NCI-H345 (cell line): ENCODE data around the gene GMPPA.

Source experiments
- DNase-seq: peaks from one replicate; lab custom pipeline; 2025; lab: John Stamatoyannopoulos, UW

The GMPPA gene

DNA sequence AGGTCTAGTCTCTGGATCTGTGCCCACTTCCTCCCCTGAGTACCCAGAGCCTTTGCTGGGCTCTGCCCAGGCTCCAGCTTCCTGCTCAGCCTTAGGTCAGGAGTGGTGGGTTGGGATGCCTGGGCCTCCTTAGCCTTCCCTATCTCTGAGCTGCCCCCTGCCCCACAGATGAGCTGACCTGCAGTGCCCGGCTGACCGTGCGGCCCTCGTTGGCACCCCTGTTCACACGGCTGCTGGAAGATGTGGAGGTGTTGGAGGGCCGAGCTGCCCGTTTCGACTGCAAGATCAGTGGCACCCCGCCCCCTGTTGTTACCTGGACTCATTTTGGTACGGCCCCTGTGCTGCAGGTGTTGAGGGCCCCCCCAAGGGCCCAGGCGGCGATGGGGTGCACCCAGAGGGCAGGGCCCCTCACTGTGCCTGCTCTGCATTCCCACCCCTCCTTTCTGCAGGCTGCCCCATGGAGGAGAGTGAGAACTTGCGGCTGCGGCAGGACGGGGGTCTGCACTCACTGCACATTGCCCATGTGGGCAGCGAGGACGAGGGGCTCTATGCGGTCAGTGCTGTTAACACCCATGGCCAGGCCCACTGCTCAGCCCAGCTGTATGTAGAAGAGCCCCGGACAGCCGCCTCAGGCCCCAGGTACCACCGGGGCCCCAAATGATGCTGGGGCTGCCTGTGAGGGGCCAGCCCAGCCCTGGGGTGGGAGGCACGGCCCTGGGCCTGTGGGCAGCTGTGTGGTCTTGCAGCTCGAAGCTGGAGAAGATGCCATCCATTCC, 30.1 kb upstream of the GMPPA start:
- DNase-seq = no peak

- no peak for DNase-seq
These were observed 29.4 kb upstream of the GMPPA start for GRCh38 chr2:219469186-219469724.

GRCh38 chr2:219470429-219470828, 28.3 kb upstream of the GMPPA start:
- no peak for DNase-seq

GRCh38 chr2:219471476-219472371, 27.0 kb upstream of the GMPPA start:
- DNase-seq = no peak

- no peak for DNase-seq
These were observed 26.0 kb upstream of the GMPPA start for GRCh38 chr2:219472629-219473187.

DNA sequence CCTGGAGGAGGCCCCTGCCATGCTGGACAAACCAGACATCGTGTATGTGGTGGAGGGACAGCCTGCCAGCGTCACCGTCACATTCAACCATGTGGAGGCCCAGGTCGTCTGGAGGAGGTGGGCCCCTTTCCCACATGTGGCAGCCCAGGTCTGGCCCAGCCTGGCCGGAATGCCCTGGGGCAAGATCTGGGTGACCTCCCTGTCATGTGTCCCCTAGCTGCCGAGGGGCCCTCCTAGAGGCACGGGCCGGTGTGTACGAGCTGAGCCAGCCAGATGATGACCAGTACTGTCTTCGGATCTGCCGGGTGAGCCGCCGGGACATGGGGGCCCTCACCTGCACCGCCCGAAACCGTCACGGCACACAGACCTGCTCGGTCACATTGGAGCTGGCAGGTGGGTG, 25.2 kb upstream of the GMPPA start:
- DNase-seq = no peak

DNA sequence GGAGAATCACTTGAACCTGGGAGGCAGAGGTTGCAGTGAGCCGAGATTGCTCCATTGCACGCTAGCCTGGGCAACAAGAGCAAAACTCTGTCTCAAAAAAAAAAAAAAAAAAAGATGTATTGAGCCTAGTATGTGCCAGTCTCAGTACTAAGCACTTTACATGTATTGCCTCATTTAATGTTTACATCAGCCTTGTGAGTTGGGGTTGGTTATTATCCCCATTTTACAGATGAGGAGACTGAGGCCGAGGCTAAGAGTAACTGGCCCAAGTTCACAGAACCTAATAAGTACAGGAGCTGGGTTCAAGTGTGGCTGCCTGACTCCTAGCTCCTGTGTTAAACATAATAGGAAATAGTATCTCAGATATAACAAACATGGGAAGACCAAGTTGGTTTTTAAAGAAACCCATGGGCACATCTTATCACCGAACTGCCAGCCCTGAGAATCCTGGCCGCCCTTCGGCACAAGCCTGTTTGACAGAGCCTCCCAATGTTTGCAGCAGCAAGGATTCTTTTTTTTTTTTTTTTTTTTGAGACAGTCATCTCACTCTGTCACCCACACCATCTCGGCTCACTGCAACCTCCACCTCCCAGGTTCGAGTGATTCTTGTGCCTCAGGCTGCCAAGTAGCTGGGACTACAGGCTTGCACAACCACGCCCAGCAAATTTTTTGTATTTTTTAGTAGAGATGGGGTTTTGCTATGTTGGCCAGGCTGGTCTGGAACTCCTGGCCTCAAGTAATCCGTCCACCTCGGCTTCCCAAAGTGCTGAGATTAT, 24.2 kb upstream of the GMPPA start:
- no peak for DNase-seq

DNA sequence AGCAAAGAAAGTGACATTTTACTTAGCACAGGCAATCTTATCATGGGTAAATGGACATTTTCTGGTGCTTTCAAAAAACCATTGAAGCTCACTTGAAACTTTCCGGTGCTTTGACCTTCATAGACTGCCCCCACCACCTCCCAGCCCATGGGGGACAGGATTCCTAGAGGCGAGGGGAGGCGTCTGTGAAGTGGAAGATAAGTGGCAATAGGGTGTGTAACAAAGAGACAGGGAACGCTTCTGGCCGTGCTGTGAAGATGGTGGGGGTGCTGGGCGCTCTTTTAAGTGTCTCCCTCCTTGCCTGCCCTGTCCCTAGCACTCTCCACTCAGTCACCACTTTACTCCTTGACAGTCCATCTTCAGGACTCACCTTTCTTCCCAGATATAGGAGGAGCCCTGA, 23.4 kb upstream of the GMPPA start:
- DNase-seq = no peak

- DNase-seq = peak; percentile 14
These were observed 22.7 kb upstream of the GMPPA start for GRCh38 chr2:219475697-219476651.

- DNase-seq = no peak
These were observed 22.0 kb upstream of the GMPPA start for GRCh38 chr2:219476652-219477151.

- no peak for DNase-seq
These were observed 21.5 kb upstream of the GMPPA start for GRCh38 chr2:219477179-219477578.

DNA sequence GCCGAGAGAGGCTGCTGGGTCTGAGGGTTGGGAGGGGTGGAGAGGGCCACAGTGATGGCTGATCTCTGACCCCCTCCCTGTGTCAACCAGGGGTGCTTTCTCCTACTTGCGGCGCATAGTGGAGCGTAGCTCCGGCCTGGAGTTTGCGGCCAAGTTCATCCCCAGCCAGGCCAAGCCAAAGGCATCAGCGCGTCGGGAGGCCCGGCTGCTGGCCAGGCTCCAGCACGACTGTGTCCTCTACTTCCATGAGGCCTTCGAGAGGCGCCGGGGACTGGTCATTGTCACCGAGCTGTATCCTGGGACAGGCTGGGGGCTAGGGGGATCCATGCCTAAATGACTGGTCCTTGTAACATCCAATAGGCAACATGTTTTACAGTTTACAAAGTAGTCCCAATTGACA, 20.9 kb upstream of the GMPPA start:
- DNase-seq = no peak

DNA sequence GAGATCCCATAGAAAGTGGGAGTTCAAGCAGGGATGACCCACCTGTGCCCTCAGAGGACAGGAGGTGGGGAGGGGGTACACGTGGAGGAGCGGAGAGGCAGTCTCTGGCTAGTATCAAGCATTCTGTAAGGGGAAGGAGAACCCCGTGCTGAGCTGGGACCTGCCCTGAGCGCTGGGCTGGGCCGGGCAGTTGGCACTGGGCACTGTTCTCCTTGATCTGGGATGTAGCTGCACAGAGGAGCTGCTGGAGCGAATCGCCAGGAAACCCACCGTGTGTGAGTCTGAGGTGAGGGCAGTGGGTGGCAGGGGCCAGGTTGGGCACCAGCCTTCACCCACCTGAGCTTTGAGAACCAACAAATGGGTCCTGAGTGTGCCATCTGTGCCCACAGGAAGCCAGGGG, 19.8 kb upstream of the GMPPA start:
- no peak for DNase-seq

DNA sequence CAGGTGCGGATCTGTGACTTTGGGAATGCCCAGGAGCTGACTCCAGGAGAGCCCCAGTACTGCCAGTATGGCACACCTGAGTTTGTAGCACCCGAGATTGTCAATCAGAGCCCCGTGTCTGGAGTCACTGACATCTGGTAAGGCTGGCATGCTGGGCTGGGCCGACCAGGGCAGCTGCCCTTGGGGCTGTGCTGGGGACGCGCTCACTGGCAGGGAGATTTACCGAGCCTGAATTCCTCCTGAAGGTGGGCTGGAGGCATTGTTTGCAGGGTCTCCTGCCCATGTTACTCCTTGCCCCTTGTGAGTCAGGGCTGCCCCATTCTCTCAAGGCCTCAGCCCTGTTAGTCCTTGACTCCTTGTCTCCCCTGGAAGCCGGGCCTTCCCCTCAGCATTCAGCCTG, 18.7 kb upstream of the GMPPA start:
- DNase-seq = no peak

DNA sequence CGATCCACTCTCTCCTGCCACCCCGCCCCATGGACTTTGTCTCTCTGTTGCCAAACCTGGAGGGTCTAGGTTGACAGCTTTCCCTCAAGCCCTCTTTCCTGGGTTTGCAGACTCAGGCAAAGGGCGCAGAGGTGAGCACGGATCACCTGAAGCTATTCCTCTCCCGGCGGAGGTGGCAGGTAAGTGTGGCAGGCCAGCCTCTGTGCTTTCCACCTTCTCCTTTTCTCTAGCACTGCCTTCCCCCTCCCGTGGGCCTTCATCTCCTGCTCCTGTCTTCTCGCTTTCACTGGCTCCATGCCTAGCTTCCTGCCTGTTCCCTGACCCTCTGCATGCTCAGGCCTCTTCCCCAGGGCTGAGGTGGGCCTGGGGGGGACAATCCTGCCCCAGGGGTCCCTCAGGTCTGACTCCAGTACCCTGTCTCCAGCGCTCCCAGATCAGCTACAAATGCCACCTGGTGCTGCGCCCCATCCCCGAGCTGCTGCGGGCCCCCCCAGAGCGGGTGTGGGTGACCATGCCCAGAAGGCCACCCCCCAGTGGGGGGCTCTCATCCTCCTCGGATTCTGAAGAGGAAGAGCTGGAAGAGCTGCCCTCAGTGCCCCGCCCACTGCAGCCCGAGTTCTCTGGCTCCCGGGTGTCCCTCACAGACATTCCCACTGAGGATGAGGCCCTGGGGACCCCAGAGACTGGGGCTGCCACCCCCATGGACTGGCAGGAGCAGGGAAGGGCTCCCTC, 15.9 kb upstream of the GMPPA start:
- no peak for DNase-seq

DNA sequence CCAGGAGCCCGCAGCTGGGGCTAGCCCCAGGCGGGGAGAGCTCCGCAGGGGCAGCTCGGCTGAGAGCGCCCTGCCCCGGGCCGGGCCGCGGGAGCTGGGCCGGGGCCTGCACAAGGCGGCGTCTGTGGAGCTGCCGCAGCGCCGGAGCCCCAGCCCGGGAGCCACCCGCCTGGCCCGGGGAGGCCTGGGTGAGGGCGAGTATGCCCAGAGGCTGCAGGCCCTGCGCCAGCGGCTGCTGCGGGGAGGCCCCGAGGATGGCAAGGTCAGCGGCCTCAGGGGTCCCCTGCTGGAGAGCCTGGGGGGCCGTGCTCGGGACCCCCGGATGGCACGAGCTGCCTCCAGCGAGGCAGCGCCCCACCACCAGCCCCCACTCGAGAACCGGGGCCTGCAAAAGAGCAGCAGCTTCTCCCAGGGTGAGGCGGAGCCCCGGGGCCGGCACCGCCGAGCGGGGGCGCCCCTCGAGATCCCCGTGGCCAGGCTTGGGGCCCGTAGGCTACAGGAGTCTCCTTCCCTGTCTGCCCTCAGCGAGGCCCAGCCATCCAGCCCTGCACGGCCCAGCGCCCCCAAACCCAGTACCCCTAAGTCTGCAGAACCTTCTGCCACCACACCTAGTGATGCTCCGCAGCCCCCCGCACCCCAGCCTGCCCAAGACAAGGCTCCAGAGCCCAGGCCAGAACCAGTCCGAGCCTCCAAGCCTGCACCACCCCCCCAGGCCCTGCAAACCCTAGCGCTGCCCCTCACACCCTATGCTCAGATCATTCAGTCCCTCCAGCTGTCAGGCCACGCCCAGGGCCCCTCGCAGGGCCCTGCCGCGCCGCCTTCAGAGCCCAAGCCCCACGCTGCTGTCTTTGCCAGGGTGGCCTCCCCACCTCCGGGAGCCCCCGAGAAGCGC, 15.0 kb upstream of the GMPPA start:
- DNase-seq = no peak

DNA sequence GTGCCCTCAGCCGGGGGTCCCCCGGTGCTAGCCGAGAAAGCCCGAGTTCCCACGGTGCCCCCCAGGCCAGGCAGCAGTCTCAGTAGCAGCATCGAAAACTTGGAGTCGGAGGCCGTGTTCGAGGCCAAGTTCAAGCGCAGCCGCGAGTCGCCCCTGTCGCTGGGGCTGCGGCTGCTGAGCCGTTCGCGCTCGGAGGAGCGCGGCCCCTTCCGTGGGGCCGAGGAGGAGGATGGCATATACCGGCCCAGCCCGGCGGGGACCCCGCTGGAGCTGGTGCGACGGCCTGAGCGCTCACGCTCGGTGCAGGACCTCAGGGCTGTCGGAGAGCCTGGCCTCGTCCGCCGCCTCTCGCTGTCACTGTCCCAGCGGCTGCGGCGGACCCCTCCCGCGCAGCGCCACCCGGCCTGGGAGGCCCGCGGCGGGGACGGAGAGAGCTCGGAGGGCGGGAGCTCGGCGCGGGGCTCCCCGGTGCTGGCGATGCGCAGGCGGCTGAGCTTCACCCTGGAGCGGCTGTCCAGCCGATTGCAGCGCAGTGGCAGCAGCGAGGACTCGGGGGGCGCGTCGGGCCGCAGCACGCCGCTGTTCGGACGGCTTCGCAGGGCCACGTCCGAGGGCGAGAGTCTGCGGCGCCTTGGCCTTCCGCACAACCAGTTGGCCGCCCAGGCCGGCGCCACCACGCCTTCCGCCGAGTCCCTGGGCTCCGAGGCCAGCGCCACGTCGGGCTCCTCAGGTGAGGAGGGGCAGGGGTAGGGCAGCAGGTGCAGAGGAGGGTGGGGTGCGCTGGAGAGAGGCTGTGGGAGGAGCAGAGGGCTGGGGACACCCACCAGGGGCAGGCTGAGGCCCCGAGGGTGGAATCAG, 14.1 kb upstream of the GMPPA start:
- DNase-seq = peak; percentile 26

DNA sequence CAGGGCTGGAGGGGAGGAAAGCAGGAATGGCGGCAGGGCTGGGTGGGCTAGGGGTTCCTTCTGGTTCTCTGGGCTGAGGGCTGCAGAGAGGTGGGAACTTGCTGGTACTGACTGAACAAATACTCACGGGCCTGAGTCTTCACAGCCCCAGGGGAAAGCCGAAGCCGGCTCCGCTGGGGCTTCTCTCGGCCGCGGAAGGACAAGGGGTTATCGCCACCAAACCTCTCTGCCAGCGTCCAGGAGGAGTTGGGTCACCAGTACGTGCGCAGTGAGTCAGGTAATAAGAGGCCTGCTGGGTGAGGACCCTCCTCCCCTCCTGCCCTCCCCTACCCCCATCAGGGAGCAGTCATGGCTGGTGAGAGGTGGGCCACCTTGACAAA, 13.5 kb upstream of the GMPPA start:
- DNase-seq = no peak
